HG02885 (cell line): Measurements from ENCODE around the gene CYBA.

ENCODE experiments used
- ATAC-seq: cut with Tn5 transposase; IDR thresholded peaks from one replicate; pipeline ENCODE4 v1.9.1; 2021; ENCODE audit warnings: mild to moderate bottlenecking; ENCODE audit not compliant: unreplicated experiment, poor library complexity

Gene CYBA

DNA sequence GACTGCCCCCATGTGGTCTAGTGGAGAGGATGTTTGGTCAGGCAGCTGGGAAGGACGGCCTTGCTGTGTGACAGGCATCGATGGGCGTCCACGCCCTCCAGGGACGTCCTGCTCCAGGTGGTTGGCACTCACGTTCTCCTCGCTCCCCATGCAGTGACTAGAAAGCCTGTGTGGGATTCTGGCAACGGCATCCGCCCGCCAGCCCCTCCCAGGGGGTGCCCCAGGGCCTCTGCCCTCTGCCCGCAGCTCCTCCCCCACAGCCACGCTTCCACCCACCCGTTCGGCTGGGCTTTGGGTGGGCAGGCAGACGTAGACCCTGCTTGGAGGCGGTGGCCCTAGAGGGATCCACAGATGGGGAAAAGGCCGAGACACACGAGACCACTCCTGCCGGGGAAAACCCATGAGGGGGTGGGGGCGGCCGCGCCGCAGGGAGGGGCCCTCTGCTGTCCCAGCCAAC, 17.1 kb downstream of the CYBA start:
- ATAC-seq, result peak; percentile 27

DNA sequence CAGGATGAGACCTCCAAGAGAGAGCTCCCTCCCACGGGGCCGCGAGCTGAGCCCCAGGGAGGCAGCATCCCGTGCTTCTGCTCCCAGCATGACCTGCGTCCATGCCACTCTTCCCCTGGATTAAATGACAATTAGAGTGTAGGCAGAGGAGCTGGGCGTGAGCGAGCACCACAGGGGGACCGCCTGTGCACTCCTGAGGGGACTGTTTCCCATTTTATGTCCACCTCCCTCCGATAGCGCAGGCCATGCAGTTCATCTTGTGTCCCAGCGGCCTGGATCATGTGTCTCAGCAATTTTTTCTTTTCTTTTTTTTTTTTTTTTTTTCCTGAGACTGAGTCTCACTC, 18.3 kb downstream of the CYBA start:
- ATAC-seq, result no peak

DNA sequence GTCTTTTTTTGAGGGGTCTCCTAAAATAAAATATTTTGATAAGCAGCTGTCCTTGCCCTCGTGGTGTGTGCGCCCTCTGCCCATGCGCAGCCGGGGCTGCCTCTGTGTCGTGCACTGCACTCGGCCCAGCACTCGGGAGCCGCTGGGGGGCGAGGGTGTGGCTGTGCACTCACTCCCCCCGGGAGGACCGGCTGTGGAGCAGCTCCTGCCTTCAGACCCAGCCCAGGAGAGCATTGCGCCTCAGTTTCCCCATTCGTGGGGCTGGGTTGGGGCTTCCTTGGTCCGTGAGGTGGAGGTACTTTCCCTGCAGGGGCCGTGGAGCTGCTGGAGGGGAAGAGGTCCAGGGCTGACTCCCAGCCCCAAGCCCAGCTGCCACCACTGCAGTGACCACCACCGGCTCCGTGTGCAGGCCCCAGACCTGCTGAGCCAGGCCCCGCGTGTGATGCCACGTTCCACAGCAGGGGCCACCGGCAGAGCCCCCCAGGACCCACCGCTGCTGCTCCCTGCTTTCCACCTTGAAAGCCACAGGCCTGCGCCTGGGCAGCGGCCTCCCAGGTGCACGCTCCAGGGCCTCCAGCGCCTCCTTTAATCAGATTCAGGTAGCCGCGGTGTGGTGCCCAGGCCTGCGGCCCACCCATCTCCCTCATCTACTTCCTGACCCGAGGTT, 18.8 kb downstream of the CYBA start:
- ATAC-seq, result no peak

DNA sequence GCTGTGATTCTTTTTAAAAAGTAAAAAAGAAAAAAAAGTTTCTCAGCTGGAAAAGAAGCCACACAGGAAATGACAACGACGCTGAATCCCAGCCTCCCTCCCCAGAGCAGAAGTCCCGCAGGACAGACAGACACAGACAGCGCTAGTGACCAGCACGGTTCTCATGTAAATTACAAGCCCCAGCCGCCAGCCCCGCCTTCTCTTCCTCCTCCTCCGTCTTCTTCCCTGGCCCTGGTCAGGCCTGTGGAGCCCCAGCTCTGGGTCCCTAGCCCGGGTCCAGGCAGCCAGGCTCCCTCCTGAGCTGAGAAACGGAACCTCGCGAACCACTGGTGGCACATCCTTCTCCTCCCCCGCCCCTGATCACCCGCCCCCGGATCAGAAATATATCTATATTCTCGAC, 19.5 kb downstream of the CYBA start:
- ATAC-seq, result no peak

DNA sequence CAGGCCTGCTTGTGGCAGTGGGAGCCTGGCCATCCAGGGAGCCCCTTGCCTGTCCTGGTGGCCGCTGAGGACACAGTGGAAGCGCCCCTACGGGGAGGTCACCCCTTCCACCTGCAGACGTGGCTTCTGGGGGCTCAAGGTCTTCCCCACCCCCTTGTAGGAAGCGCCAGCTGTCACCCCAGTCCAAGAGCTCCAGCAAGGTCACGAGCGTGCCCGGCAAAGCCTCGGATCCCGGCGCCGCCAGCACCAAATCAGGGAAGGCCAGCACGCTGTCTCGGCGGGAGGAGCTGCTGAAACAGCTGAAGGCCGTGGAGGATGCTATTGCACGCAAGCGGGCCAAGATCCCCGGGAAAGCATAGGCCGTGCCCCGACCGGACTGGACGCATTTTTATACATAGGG, 19.9 kb downstream of the CYBA start:
- ATAC-seq, result no peak

DNA sequence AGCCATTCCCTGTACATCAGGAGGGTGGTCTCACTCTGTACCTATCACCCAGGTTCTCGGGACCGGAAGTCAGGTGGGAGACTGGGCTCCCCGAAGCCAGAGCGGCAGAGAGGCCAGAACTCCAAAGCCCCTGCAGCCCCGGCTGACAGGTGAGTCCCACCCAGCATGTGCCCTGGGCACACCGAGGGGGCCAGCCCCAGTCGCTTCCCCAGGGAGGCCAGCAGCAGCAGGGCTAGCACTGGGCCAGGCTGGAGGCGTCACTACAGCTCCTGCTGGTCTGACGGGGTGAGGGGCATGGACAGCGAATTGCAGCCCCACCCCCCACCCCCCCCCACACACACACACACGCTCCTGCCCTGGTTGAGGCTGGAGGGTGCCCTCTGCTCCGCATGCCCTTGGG, 20.4 kb downstream of the CYBA start:
- ATAC-seq, result no peak

DNA sequence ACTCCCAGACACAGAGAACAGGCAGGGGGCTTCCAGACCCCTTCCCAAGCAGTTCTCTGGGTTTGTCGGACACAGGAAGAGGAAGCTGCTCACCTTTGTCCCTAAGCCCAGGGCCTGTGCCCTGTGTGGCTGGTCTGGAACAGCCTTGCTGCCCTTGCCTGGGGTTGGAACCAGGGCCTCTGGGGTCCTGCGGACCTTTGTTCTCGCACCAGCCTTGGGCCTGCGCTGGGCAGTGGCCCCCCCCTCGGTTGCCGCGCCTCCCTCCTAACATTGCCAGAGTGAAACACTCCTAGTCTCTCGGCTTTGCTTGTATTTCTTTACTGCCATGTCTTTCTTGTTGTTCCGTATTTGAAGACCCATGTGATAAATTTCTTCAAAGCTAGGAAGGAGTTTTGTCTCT, 21.0 kb downstream of the CYBA start:
- no peak for ATAC-seq

DNA sequence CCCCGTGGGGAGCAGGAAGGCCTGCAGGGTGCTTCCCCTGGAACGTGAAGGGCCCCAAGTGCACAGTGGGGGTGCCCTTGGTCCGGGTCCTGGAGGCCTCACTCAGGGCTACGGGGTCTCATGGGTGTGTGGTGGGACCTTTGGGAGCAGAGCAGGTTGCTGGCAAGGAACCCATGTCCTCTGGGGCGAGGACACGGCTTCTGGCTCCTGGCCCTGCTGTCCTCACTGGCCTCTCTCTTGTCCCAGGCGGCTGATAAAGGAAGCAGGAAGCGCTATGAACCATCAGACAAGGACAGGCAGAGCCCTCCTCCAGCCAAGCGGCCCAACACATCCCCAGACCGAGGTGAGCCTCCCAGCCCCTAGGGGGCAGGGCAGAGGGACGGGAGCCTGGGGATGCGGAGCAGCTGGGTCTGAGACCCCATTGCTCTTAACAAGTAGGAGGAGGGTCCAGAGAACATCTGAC, 22.3 kb downstream of the CYBA start:
- ATAC-seq, result no peak

DNA sequence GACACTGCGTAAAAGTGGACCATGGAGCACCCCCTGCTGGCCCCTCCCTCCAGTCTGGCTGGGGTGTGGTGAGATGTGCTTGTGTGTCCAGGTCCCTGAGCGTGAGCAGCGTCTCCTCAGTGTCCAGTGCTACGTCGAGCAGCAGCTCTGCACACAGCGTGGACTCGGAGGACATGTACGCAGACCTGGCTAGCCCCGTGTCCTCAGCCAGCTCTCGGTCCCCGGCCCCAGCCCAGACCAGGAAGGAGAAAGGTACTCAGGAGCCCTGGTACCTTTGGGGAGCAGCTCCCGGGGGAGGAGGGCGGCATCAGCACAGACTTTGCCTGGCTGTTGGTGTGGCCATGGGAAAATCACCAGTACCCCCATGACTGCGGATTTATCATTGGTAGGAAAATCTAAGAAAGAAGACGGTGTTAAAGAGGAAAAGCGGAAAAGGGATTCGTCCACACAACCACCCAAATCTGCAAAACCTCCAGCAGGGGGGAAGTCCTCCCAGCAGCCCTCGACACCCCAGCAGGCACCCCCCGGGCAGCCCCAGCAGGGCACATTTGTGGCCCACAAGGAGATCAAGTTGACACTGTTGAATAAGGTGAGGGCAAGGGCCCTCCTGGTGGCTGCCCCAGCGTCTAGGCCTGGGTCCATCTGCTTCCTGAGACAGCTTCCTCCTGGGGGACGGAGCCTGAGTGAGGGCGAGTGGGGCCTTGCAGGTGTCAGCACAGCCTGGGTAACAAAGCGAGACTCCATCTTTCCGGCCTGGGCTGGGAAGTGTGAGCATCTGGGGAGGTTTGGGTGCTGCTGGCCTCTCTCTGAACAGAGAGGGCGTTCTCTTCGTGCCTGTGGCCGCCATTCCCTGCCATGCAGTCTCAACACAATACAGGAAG, 23.1 kb downstream of the CYBA start:
- ATAC-seq, result no peak

DNA sequence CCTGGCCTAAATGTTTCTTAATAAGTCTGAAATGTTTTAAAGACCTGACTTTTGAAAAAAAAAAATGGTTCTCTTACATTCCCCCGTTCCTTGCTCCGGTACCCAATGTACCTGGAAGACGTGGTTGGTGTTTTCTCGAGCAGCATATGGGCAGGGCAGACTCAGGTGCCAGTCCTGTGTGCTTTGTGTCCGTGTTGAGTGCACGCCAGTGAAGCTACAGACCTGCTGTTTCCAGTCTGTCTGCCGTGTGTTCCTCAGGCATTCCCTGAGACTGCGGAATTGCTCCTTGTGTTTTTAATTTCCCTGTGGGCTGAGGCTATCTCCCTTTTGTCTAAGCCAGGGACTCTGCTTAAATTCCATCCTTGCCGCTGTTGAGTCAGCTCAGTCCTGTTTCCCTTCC, 24.2 kb downstream of the CYBA start:
- no peak for ATAC-seq

DNA sequence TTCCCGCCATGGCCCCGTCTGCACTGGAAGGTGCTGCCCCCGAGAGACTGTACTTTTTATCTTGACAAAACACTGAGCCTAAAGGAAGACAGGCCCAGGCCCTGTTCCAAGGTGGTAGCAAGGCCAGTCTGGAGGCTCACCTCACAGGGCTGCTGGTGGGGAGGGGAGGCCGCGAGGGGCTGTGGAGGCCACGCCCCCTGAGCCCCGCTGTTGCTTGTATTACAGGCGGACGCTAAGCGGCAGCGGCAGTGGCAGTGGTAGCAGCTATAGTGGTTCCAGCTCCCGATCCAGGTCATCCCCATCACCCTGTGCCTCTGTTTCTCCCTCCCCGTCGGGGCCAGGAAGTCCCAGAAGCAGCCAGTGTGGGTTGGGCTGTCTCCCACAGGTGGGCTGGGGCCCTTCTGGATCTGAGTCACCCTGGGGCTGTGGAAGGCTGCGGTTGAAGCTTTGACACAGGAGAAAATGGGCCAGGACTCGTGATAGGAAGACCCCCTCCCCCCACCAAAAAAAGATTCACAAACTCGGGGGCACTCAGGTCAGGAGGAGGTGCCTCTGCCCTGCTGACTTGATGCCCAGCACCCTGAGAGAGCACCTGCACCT, 25.8 kb downstream of the CYBA start:
- no peak for ATAC-seq

DNA sequence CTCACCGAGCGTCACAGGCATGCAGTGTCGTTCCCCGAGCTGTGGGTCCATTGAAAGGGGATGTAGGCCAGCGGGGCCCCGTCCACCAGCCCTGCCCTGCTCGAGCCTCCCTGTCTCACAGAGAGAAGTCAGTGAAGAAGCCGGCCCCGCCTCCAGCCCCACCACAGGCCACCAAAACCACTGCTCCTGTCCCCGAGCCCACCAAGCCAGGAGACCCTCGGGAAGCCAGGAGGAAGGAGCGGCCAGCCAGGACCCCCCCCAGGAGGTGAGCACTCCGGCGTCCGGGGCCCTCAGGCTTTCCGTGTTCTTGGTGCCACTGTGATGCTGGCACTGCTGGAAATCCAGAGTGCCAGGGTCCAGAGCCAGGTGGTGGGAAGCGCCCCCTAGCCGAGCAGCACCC, 26.4 kb downstream of the CYBA start:
- ATAC-seq, result no peak

DNA sequence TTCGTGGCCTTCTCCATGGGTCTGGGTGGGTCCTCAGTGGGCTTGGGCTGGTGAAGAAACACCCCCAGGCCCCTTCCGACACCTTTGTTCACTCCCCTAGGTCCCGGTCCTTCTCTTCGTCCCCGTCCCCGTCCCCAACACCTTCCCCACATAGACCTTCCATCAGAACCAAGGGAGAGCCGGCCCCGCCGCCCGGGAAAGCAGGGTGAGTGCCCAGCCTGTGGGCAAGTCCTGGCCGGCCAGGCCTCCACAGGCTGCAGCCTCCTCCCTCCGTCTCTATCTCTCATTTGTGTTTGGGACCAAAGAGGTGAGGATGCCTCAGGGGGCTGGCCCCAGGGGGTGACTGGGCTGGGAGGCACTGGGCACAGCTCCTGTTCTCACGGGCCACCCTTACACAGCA, 27.0 kb downstream of the CYBA start:
- ATAC-seq, result no peak

DNA sequence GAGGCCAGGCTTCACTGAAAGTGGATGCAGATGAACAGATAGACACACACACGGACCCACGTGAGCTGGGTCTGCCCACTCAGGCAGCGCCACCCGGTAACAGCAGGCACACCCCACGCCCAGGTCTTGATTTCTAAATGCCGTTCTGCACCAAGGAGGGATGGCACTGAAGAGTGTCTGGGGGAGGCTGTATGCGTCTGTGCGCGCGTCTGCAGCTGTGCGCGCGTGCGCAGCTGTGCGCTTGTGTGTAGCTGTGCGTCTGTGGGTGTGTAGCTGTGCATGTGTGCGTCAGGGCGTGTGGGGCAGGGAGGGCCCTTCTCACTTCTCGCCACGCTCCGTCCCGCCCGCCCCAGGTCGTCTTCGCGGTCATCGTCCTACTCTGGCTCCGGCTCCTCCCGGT, 28.0 kb downstream of the CYBA start:
- ATAC-seq, result no peak

DNA sequence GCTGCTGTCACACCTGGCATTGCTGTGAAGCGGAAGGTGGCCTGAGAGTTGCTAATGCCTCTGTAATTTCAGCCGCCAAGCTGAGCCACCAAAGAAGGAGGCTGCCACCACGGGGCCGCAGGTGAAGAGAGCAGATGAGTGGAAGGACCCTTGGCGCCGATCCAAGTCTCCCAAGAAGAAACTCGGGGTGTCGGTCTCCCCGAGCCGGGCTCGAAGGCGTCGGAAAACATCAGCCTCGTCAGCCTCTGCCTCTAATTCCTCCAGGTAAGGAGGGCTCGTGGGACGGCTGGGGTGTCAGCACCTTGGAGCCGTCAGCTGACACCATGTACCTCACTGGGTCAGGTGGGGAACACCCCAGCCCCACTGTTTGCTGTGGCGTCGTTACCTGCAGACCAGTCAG, 28.7 kb downstream of the CYBA start:
- no peak for ATAC-seq

DNA sequence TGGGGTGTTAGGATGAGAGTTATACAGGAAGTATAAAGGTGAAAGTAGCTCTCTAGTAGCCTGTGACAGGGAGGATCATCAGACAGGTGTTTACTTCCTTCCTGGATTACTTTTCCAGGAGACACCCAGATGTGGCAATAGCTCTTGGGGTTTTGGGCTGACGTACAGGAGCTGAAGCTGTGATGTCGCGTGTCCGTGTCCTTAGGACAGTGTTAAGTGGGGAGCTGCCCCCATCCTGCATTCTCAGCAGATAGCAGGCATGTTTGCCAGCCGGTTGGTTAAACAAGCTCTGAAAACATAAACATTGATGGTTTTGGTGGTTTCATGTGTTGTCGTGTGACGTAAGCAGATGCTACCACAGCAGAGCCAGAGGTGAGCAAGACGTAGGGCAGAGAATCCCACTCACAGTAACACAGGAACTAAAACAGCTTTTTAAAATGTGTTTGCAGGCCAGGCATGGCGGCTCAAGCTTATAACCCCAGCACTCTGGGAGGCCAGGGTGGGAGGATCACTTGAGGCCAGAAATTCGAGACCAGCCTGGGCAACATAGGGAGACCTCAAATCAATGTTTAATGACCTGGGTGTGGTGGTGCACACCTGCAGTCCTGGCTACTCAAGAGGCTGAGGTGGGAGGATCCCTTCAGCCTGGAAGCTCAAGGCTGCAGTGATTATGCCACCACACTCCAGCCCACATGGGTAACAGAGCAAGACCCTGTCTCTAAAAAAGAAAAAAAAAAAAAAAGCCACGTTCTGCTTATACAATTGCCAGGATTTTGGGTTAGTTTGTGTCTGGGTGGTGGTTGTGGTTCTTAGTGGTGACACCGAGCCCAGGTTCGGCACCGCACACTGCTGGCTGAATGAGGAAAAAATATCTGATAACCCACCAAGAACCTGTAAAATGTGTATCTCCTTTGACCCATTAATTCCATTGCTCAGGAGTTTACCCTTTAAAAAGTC, 30.7 kb downstream of the CYBA start:
- no peak for ATAC-seq

DNA sequence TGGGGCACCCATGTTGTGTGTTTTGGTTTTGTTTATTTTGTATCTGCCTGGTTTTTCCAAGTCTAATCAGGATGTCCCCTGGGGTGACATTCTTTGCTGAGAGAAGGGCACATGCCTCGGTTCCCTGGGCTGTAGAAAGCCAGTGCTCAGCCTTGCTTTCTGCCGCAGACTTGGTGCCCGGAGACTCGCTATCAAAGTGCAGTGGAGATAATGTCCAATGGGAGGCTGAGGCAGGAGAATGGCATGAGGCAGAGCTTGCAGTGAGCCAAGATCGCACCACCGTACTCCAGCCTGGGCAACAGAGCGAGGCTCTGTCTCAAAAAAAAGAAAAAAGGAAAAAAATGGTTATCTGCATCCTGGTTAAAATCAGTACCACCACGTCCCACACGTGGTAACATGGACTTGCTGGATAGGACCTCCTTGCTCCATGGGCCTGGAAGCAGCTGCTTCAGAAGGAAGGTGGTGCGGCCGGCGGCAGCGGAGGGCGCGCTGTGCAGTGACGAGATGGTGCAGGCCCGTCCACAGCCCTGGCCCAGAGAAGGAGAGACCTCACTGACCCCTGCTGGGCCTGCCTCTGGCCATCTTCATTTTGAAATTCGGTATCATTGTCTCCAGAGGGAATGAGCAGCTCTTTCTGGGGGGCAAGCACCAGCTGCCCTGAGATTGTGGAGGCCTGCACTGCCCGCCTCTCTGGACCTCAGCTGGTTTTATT, 31.7 kb downstream of the CYBA start:
- ATAC-seq, result no peak

DNA sequence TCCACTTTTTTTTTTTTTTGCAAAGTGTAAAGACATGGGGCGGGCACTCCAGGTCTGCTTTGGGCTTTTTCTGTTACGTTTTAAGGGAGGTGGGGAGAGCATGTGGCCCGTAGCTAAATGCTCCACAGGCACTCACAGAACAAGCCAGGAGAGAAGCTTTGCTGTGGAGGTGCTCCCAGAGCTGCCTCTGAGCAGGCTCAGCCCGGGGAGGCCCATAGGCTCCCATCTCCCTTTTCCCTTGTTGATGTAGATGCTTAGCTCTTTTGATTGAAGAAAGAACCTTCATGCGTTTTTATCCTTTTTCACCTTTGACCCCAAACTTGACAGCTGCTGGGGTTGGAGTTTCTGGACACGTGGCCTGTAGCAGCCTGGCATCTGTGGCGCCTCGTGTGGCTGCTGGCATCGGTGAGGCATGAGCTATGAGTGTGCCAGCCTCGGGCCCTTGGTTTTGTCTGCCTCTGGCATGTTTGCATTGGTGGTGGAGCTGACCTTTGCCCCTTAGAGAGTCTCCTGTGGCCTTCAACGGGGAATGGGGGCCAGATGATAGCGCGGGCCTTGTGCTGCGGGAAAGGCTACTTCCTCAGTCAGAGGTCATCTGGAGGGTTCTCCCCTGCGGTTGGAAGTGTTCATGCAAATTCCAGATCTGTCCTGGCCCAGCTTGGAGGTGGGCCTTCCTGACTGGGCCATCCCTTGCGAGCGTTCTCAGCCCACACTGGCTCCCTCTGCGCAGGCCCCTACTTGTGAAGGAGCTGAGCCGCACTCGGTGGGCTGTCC, 32.5 kb downstream of the CYBA start:
- no peak for ATAC-seq
